Measurements from ENCODE around the gene TTLL9. TPM values are rescaled to one million over a fixed set of nuclear protein-coding genes. Genes with fewer than 3 reads are reported as not detected.

The TTLL9 gene
- polyA plus RNA-seq, 1 donor (not counting 4 experiments of a cell fraction or from before 2014, with no cell fraction given): not detected

DNA sequence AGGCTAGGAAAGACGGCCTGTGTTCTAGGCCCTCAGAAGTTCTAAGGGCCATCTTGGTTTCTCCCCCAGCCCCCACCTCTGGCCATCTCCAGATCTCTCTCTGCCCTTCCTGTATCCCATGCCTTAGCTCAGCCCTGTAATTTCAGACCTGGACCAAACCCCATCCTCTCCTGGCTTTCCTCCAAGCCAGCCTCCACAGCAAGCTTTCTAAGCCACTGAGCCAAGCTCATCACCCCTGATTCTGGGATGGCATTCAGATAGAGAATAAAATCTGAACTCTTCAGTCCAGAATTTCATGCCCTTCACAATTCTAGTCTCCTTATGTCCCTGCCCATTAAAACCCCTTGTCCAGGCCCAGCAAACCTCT, 120.9 kb downstream of the TTLL9 start:
- no peaks in the 10 kb centered on the region for H4K20me1 ChIP-seq (ENCODE audit: control insufficient read depth, extremely low read depth, insufficient read depth, low read length)
- H3K79me2 ChIP-seq (ENCODE audit: control insufficient read depth, insufficient read depth, low read length): no peaks in the 10 kb centered on the region
- no peak overlapping the region for H3K4me3 ChIP-seq (ENCODE audit: control insufficient read depth in 2 of 3, extremely low read depth in 1 of 3, insufficient read depth in 2 of 3, low read depth in 1 of 3, low read length in 3 of 3)
- no peaks in the 10 kb centered on the region for H3K4me1 ChIP-seq (ENCODE audit: control insufficient read depth, extremely low read depth, insufficient read depth, low read length)
- no peak overlapping the region for H2AFZ ChIP-seq (ENCODE audit: control insufficient read depth, low read length)
- DNase-seq (ENCODE audit: low read depth, low spot score): no peak
- H3K4me2 ChIP-seq (ENCODE audit: control insufficient read depth, extremely low read depth, insufficient read depth, low read depth, low read length): no peak overlapping the region
- H3K9me3 ChIP-seq (ENCODE audit: control insufficient read depth, low read depth, low read length): no peaks in the 10 kb centered on the region
- dilution Hi-C loops (cut with MboI; ENCODE audit: extremely low pct_ligation_motif_present, low sequenced_read_pairs): no loop called here
- H3K36me3 ChIP-seq (ENCODE audit: control insufficient read depth in 2 of 2, extremely low read depth in 1 of 2, insufficient read depth in 2 of 2, low read length in 2 of 2): no peaks in the 10 kb centered on the region
- no peaks in the 10 kb centered on the region for H3K9me1 ChIP-seq (ENCODE audit: control insufficient read depth, extremely low read depth, insufficient read depth, low read length)
- FAIRE-seq: no peak
- H3K27ac ChIP-seq (ENCODE audit: control insufficient read depth, insufficient read depth, low read length): no peak overlapping the region
- no peak overlapping the region for H3K9ac ChIP-seq (ENCODE audit: control insufficient read depth, extremely low read depth, insufficient read depth, low read length)
- TF ChIP-seq CTCF (optimal IDR thresholded peaks at IDR 0.05 in 1 of 3, IDR thresholded peaks at IDR 0.05 in 1 of 3, conservative IDR thresholded peaks at IDR 0.05 in 1 of 3; ENCODE audit: extremely low read depth in 1 of 3, insufficient read depth in 2 of 3, low read length in 3 of 3) (no peak), EZH2 (IDR thresholded peaks at IDR 0.05; ENCODE audit: low read length) (no peak)
- H3K27me3 ChIP-seq (ENCODE audit: control insufficient read depth, extremely low read depth, insufficient read depth, low read length): peaks cover 31% of the 10 kb centered on the region

DNA sequence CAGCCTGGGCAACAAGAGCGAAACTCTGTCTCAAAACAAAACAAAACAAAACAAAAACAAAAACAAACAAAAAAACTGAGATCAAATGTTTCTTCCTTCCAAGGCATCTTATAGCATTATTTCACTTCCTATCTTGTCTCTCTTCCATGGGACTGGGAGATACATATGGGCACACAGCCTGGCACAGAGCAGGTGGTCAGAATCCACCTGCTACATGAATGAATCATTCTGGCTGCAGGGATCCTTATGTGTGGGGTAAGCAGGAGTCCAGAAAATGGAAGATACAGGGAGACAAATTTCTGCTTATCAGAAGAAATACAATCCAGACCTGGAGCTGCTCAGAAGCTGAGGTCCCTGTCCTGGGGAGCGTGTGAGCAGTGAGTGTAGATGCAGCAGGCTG, 121.7 kb downstream of the TTLL9 start:
- no peak for TF ChIP-seq CTCF (optimal IDR thresholded peaks at IDR 0.05 in 1 of 3, IDR thresholded peaks at IDR 0.05 in 1 of 3, conservative IDR thresholded peaks at IDR 0.05 in 1 of 3; ENCODE audit: extremely low read depth in 1 of 3, insufficient read depth in 2 of 3, low read length in 3 of 3)
- TF ChIP-seq EZH2 (IDR thresholded peaks at IDR 0.05; ENCODE audit: low read length): no peak
- Histone ChIP-seq H2AFZ (ENCODE audit: control insufficient read depth, low read length) (no peak overlapping the region), H3K9ac (ENCODE audit: control insufficient read depth, extremely low read depth, insufficient read depth, low read length) (no peak overlapping the region), H3K9me1 (ENCODE audit: control insufficient read depth, extremely low read depth, insufficient read depth, low read length) (no peaks in the 10 kb centered on the region), H3K27me3 (ENCODE audit: control insufficient read depth, extremely low read depth, insufficient read depth, low read length) (peaks cover 31% of the 10 kb centered on the region), H4K20me1 (ENCODE audit: control insufficient read depth, extremely low read depth, insufficient read depth, low read length) (no peaks in the 10 kb centered on the region), H3K36me3 (ENCODE audit: control insufficient read depth in 2 of 2, extremely low read depth in 1 of 2, insufficient read depth in 2 of 2, low read length in 2 of 2) (no peaks in the 10 kb centered on the region), H3K4me3 (ENCODE audit: control insufficient read depth in 2 of 3, extremely low read depth in 1 of 3, insufficient read depth in 2 of 3, low read depth in 1 of 3, low read length in 3 of 3) (no peak overlapping the region), H3K4me2 (ENCODE audit: control insufficient read depth, extremely low read depth, insufficient read depth, low read depth, low read length) (no peak overlapping the region), H3K27ac (ENCODE audit: control insufficient read depth, insufficient read depth, low read length) (no peak overlapping the region), H3K9me3 (ENCODE audit: control insufficient read depth, low read depth, low read length) (no peaks in the 10 kb centered on the region), H3K4me1 (ENCODE audit: control insufficient read depth, extremely low read depth, insufficient read depth, low read length) (no peaks in the 10 kb centered on the region), H3K79me2 (ENCODE audit: control insufficient read depth, insufficient read depth, low read length) (no peaks in the 10 kb centered on the region)
- FAIRE-seq (no peak), DNase-seq (ENCODE audit: low read depth, low spot score) (no peak)
- dilution Hi-C loops (cut with MboI; ENCODE audit: extremely low pct_ligation_motif_present, low sequenced_read_pairs): no loop called here

Small RNA genes within 50 kb of the gene (small RNA-seq; reads per million reads assigned to genes)
- 0.74 to 2.8 (median 1.0) reads per million in 3 experiments for gene RNU1-94P (ENCODE audit: insufficient read length in 3 of 3, low read depth in 3 of 3, low replicate concordance in 1 of 3)

Other genes starting within 250 kb of the TTLL9 start
- gene COX4I2, start 232.7 kb upstream of the TTLL9 start, polyA plus RNA-seq: not detected in 3 replicates
- gene BCL2L1, start 147.8 kb upstream of the TTLL9 start, polyA plus RNA-seq: 90.0 to 142 TPM (median 109 TPM) in 3 replicates
- 7.1 to 32.5 TPM (median 31.5 TPM) in 3 replicates for gene TPX2, start 131.3 kb upstream of the TTLL9 start, polyA plus RNA-seq
- 0.02 to 0.05 TPM in 2 of 3 replicates, not detected in the other for gene MYLK2, start 51.3 kb upstream of the TTLL9 start, polyA plus RNA-seq
- not detected in 3 replicates for gene FOXS1, start 25.0 kb upstream of the TTLL9 start, polyA plus RNA-seq
- gene DUSP15, start 107 bp upstream of the TTLL9 start, polyA plus RNA-seq: not detected in 3 replicates
- 15.3 to 17.5 TPM (median 15.7 TPM) in 3 replicates for gene PDRG1, start 81.4 kb downstream of the TTLL9 start, polyA plus RNA-seq
- not detected in 3 replicates for gene XKR7, start 97.5 kb downstream of the TTLL9 start, polyA plus RNA-seq
- not detected in 3 replicates for gene CCM2L, start 139.8 kb downstream of the TTLL9 start, polyA plus RNA-seq
- 0.03 TPM in 1 of 3 replicates, not detected in the others for gene HCK, start 181.6 kb downstream of the TTLL9 start, polyA plus RNA-seq
- gene TM9SF4, start 239.1 kb downstream of the TTLL9 start, polyA plus RNA-seq: 49.4 to 65.5 TPM (median 62.2 TPM) in 3 replicates